ENCODE results near the gene SPATA31D1.

The SPATA31D1 gene

GRCh38 chr9:82022121-82022520 lies 33.5 kb downstream of the SPATA31D1 start:
- H3K9me3 ChIP-seq (replicated peaks; ENCODE audit: insufficient read depth, low read length), result no peaks in the 10 kb centered on the region
- no peaks in the 10 kb centered on the region for H3K9me2 ChIP-seq (replicated peaks; ENCODE audit: insufficient read depth, low read length)
- DNase-seq, result no peak
- H3K27me3 ChIP-seq (replicated peaks; ENCODE audit: insufficient read depth, low read length), result no peaks in the 10 kb centered on the region
- no peak overlapping the region for H3K4me3 ChIP-seq (ENCODE audit: low read length)
- no peaks in the 10 kb centered on the region for H3K79me2 ChIP-seq (ENCODE audit: low read length)
- H3K4me1 ChIP-seq (ENCODE audit: low read length), result no peaks in the 10 kb centered on the region
- H3K27ac ChIP-seq (ENCODE audit: low read length), result no peak overlapping the region
- no peaks in the 10 kb centered on the region for H3F3A ChIP-seq (ENCODE audit: insufficient read depth, low read length)
- no peak overlapping the region for H3K9ac ChIP-seq (ENCODE audit: low read length)
- H3K36me3 ChIP-seq (replicated peaks; ENCODE audit: insufficient read depth, low read length), result no peaks in the 10 kb centered on the region
- H4K20me1 ChIP-seq (ENCODE audit: insufficient read depth, low read length), result no peaks in the 10 kb centered on the region
- no peak overlapping the region for H2AFZ ChIP-seq (ENCODE audit: low read length)
- TF ChIP-seq EZH2phosphoT487 (IDR thresholded peaks at IDR 0.05; ENCODE audit: low read length) (no peak), EZH2 (optimal IDR thresholded peaks at IDR 0.05; ENCODE audit: low read depth, low read length) (no peak)
- TF ChIP-seq, protein P1, sequence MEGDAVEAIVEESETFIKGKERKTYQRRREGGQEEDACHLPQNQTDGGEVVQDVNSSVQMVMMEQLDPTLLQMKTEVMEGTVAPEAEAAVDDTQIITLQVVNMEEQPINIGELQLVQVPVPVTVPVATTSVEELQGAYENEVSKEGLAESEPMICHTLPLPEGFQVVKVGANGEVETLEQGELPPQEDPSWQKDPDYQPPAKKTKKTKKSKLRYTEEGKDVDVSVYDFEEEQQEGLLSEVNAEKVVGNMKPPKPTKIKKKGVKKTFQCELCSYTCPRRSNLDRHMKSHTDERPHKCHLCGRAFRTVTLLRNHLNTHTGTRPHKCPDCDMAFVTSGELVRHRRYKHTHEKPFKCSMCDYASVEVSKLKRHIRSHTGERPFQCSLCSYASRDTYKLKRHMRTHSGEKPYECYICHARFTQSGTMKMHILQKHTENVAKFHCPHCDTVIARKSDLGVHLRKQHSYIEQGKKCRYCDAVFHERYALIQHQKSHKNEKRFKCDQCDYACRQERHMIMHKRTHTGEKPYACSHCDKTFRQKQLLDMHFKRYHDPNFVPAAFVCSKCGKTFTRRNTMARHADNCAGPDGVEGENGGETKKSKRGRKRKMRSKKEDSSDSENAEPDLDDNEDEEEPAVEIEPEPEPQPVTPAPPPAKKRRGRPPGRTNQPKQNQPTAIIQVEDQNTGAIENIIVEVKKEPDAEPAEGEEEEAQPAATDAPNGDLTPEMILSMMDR (IDR thresholded peaks at IDR 0.05; ENCODE audit: low read length), result no peak
- no peak overlapping the region for H3K4me2 ChIP-seq (ENCODE audit: low read depth, low read length)

GRCh38 chr9:82024908-82025307 lies 36.3 kb downstream of the SPATA31D1 start:
- Histone ChIP-seq H3K27ac (ENCODE audit: low read length) (no peak overlapping the region), H3K4me3 (ENCODE audit: low read length) (no peak overlapping the region), H3K36me3 (replicated peaks; ENCODE audit: insufficient read depth, low read length) (no peaks in the 10 kb centered on the region), H3K9me3 (replicated peaks; ENCODE audit: insufficient read depth, low read length) (no peaks in the 10 kb centered on the region), H3K4me1 (ENCODE audit: low read length) (no peaks in the 10 kb centered on the region), H3K9ac (ENCODE audit: low read length) (no peak overlapping the region), H3K79me2 (ENCODE audit: low read length) (no peaks in the 10 kb centered on the region), H3K4me2 (ENCODE audit: low read depth, low read length) (no peak overlapping the region), H3K27me3 (replicated peaks; ENCODE audit: insufficient read depth, low read length) (no peaks in the 10 kb centered on the region), H4K20me1 (ENCODE audit: insufficient read depth, low read length) (no peaks in the 10 kb centered on the region), H2AFZ (ENCODE audit: low read length) (no peak overlapping the region), H3K9me2 (replicated peaks; ENCODE audit: insufficient read depth, low read length) (no peaks in the 10 kb centered on the region), H3F3A (ENCODE audit: insufficient read depth, low read length) (no peaks in the 10 kb centered on the region)
- no peak for DNase-seq
- no peak for TF ChIP-seq EZH2phosphoT487 (IDR thresholded peaks at IDR 0.05; ENCODE audit: low read length)
- no peak for TF ChIP-seq EZH2 (optimal IDR thresholded peaks at IDR 0.05; ENCODE audit: low read depth, low read length)

- Histone ChIP-seq H2AFZ (ENCODE audit: low read length) (no peak overlapping the region), H3K4me1 (ENCODE audit: low read length) (no peaks in the 10 kb centered on the region), H4K20me1 (ENCODE audit: insufficient read depth, low read length) (no peaks in the 10 kb centered on the region), H3K36me3 (replicated peaks; ENCODE audit: insufficient read depth, low read length) (no peaks in the 10 kb centered on the region), H3F3A (ENCODE audit: insufficient read depth, low read length) (no peaks in the 10 kb centered on the region), H3K27ac (ENCODE audit: low read length) (no peak overlapping the region), H3K9me2 (replicated peaks; ENCODE audit: insufficient read depth, low read length) (no peaks in the 10 kb centered on the region), H3K9ac (ENCODE audit: low read length) (no peak overlapping the region), H3K27me3 (replicated peaks; ENCODE audit: insufficient read depth, low read length) (no peaks in the 10 kb centered on the region), H3K79me2 (ENCODE audit: low read length) (no peaks in the 10 kb centered on the region), H3K4me2 (ENCODE audit: low read depth, low read length) (no peak overlapping the region), H3K4me3 (ENCODE audit: low read length) (no peak overlapping the region), H3K9me3 (replicated peaks; ENCODE audit: insufficient read depth, low read length) (no peaks in the 10 kb centered on the region)
- DNase-seq, result no peak
- TF ChIP-seq EZH2phosphoT487 (IDR thresholded peaks at IDR 0.05; ENCODE audit: low read length) (no peak), EZH2 (optimal IDR thresholded peaks at IDR 0.05; ENCODE audit: low read depth, low read length) (no peak)
- TF ChIP-seq, protein P1 (IDR thresholded peaks at IDR 0.05; ENCODE audit: low read length), result no peak
Measured at GRCh38 chr9:82031538-82032280, 43.1 kb downstream of the SPATA31D1 start.

Measured in MM.1S (cell line).